GM10847 (cell line): ENCODE measurements around the gene TYR.

ENCODE experiments used
- POLR2A ChIP-seq: IDR thresholded peaks from 2 replicates; pipeline ENCODE4 v1.6.1; 2011; ENCODE audit not compliant: insufficient read length; ENCODE audit errors: extremely low read depth

TYR gene

DNA sequence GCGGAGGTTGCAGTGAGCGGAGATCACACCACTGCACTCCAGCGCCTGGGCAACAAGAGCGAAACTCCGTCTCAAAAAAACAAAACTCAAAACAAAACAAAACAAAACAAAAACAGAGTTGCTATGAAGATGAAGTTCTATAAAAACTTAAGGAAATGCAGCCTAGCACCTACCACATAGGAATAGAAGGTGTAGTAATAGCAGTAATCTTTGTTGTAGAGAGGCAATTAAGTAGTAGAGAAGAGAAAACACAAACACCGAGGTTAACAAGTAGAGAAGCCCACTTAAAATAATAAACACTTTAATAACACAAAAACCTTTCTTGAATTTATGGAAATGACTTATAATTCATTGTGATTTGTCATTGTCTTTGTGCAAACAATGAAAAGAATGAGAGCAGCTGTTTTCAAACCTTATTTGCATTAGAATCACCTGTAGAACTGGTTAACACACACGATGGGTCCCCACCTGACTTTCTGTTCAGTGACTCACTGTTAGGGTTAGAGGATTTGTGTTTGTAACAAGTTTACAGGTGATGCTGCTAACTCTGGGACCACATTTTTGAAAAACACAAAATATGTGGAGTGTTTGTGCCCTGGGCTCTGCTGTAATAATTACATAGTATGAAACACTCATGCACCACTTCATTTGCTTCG lies 43.1 kb downstream of the TYR start:
- TF ChIP-seq POLR2A, result no peak

DNA sequence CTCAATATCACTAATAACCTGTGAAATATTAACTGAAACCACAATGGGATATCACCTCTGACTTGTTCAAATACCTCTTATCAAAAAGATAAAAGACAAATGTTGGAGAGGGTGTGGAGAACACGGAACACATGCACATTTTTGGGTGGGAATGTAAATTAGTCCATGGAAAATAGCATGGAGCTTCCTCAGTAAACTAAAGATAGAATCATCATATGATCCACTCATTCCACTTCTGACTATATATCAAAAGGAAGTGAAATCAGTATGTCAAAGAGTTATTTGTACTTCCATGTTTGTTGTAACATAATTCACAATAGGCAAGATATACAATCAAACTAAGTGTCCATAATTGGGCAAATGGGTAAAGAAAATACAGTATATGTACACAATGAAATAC lies 57.4 kb downstream of the TYR start:
- TF ChIP-seq POLR2A, result no peak

DNA sequence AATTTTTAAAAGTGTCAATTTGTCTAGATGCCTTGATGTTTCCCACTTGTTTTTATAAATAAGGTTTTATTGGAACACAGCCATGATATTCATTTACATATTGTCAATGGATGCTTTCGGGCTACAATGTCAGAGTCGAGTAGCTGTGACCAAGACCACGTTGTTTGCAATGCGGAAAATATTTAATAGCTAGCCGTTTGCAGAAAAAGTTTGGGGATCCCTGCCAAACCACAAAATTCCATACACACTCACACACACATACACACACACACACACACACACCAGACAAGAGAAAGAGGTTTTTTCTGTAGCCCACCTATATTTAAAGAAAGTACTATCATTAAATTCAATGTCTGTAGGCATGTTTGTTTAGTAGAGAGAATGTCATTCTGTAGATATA lies 58.3 kb downstream of the TYR start:
- TF ChIP-seq POLR2A, result no peak

DNA sequence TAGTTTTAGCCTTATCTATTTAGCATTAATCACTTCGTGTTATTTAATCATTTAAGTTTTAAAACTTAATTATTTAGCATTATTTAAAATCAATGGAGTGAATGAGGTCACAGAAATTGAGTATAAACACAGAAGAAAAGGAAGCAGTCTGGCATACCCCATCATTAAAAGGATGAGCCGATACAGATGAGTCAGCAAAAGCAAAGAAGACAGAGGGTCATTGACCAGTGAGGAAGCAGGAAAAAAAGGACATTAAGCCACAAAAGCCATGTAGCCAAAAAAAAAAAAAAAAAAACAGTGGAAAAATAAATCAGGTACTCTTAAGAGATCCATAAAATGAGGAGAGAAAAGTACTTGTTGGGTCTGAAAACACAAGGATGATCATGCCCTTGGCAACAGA lies 71.5 kb downstream of the TYR start:
- TF ChIP-seq POLR2A, result no peak

DNA sequence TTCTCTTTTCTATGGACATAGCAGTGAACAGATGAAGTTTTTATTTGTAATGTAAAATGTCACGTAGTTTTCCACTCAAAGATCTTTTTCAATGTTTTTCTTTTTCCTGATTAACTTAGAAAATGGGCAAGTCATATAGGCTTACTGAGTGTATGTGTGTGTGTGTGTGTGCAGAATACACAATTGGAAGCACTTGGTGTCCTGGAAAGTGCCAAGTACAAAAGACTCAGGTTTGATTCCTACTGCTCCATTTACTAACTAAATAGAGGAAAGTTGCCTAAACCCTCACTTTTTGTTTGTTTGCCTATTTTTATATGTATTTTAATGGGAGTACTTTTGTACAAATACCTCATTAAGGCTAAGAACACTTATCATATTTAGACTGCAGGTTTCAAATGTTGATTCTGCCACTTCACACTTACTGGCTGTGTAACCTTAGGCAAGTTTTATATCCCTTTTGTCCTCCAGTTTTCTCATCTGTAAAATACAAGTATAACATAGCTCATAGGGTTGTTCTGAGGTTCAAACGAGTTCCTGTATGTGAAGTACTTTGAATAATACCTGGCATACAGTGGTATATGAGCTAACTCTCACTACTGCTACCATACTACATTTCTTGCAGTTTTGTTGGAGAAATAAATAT lies 90.1 kb downstream of the TYR start:
- TF ChIP-seq POLR2A, result no peak

DNA sequence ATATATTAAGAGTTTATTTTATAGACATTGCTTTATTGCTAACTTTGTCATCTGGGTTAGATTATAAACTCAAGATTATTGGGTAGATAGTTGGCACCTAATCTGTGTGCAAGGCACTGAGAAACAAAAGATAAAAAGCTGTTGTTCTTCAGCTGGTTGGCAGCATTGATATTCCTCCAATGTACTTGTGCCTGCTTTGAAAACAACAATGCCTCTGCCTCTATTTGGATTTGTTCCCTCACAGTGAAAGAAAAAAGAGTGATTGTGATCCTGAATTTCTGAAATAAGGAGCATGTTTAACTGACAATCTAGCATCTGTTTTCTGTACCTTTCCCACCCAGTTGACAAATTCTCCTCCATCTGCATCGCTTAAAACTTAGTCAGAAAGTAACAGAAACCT lies 98.3 kb downstream of the TYR start:
- no peak for TF ChIP-seq POLR2A

DNA sequence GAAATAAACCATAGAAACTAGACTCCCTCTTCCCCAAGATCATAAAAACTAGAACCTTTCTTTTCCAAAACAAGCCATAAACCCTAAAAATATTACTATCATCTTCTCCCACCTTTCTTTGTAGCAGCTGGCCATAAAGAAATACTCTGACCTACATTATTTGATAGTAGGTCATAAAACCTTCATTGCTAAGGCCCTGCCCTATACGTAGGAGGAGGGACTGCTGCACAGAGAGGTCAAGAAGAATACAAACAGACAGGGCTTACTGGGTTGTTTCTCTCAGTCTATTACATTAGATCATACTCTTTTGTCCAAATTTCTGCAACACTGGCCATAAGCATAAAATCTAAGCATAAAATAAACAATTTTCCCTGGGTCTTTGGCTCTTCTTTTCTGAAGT lies 101.5 kb downstream of the TYR start:
- no peak for TF ChIP-seq POLR2A

DNA sequence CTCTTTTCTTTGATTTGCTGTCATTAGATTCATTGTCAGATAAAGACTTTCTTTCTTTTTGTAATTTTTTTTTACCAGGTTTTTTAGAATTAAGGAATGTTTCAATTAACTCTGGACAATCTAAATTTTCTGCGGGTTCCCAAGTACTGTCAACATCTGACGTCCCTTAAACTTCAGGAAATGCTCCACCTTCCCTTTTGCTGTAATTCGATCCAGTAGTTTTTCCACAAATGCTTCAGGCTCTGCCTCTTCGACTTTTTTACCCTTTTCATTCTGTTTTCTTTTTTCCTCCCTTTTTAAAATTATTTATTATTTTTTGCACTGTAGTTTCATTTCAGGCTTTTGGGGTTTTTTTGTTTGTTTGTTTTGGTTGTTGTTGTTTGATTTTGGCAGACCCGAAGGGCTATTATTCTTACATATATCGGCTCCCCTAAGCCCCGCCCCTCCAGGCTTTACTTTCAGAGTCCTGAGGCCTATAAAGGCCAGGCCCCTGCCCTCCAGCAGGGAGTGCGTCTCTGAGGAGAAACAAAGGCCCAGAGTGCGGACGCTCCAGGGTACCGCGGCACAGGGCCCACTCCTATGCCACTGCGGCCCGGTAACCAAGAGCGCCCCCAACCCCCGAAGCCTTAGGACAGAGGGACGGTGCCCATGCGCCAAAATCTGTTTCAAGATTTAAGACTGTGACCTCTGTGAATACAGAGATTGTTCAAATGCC lies 116.4 kb downstream of the TYR start:
- no peak for TF ChIP-seq POLR2A

DNA sequence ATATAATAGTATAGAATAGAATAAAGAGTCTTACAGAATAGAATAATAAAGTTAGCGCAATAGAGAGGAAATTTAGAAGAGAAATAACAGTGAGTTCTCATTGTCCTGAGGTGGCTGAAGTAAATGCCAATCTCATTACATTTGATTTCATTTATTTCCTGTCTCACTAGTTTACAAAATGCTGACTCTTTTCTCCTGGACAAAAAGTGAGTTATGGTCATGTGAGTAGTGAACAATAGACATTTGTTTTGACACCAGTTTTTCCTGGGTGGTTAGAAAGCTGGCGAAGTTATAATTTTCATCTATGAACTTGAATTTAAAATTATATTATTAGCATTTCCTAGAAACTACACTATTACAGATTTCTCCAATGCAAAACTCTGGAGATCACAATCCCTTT lies 143.7 kb downstream of the TYR start:
- TF ChIP-seq POLR2A, result no peak

DNA sequence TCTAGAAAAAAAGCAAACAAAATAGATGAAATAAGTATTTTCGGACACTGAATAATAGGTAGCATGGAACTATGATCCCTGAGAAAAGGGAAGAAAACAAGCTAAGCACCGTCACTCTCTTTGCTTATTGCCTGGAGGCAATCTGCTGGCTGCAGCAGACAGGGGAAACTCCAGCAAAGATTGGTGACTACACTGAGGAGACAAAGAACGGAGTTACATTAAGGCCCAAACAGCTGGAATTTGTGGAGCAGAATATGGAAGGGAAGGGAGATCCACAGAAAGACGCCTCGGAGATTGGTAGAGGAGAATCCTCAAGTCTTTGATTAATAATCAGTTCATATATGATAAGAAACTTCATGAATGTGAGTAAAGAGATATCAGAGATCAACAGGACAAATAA lies 150.2 kb downstream of the TYR start:
- TF ChIP-seq POLR2A, result no peak
